GM23338 (cell line): ENCODE results near the gene OVAAL. TPM values are rescaled to one million over a fixed set of nuclear protein-coding genes. Genes with fewer than 3 reads are reported as not detected.

Source experiments
- ATAC-seq: fragments of 200-7000 bp; cut with Tn5 transposase; 3 replicates; pipeline ENCODE4 v1.9.1; 2020
- DNase-seq: peaks from one replicate; pipeline ENCODE4 v3.0.0-alpha.2; 2015; ENCODE audit warnings: low spot score
- H2AFZ ChIP-seq: fragments of 200-600 bp; sonication (generic); 2 replicates; pipeline ENCODE4 v1.8.0; 2016; ENCODE audit warnings: antibody characterized with exemption, mild to moderate bottlenecking, moderate library complexity
- H3F3A ChIP-seq: fragments of 200-600 bp; sonication (generic); replicated peaks from 2 replicates; pipeline ENCODE4 v1.8.0; 2017; ENCODE audit warnings: antibody characterized with exemption, mixed run types, low read depth
- H3K27ac ChIP-seq: fragments of 200-600 bp; sonication (generic); 2 replicates; pipeline ENCODE4 v1.6.1; 2016; ENCODE audit warnings: low read depth
- H3K27me3 ChIP-seq: fragments of 200-600 bp; sonication (generic); 2 replicates; pipeline ENCODE4 v1.8.0; 2016; ENCODE audit warnings: mild to moderate bottlenecking, mixed run types, moderate library complexity; ENCODE audit not compliant: insufficient read depth
- H3K36me3 ChIP-seq: fragments of 200-600 bp; sonication (generic); 2 replicates; pipeline ENCODE4 v1.8.0; 2016; ENCODE audit warnings: mild to moderate bottlenecking; ENCODE audit not compliant: insufficient read depth
- H3K4me1 ChIP-seq: fragments of 200-600 bp; sonication (generic); 2 replicates; pipeline ENCODE4 v1.8.0; 2016; ENCODE audit warnings: mild to moderate bottlenecking, moderate library complexity; ENCODE audit not compliant: insufficient read depth
- H3K4me2 ChIP-seq: fragments of 200-600 bp; sonication (generic); 2 replicates; pipeline ENCODE4 v1.7.1; 2017; ENCODE audit warnings: mixed run types
- H3K4me3 ChIP-seq: fragments of 200-600 bp; sonication (generic); 2 replicates; pipeline ENCODE4 v1.6.1; 2016; ENCODE audit warnings: mixed run types
- H3K79me2 ChIP-seq: fragments of 200-600 bp; sonication (generic); replicated peaks from 2 replicates; pipeline ENCODE4 v1.8.0; 2017; ENCODE audit warnings: mild to moderate bottlenecking; ENCODE audit not compliant: insufficient read depth
- H3K9me2 ChIP-seq: fragments of 200-600 bp; sonication (generic); 2 replicates; pipeline ENCODE4 v1.8.0; 2017; ENCODE audit not compliant: insufficient read depth
- H4K20me1 ChIP-seq: fragments of 200-600 bp; sonication (generic); replicated peaks from 2 replicates; pipeline ENCODE4 v1.8.0; 2017; ENCODE audit warnings: mild to moderate bottlenecking; ENCODE audit not compliant: insufficient read depth
- H3K27ac Mint-ChIP-seq: 2 replicates; pipeline ENCODE4 v1.8.0; 2020; ENCODE audit warnings: inconsistent platforms, mild to moderate bottlenecking, moderate library complexity, mixed read lengths
- H3K27me3 Mint-ChIP-seq: 3 replicates; pipeline ENCODE4 v1.8.0; 2022; ENCODE audit warnings: low read depth, mild to moderate bottlenecking, moderate library complexity, mixed read lengths, inconsistent platforms; ENCODE audit not compliant: insufficient read depth, poor library complexity
- H3K36me3 Mint-ChIP-seq: 3 replicates; pipeline ENCODE4 v1.8.0; 2021; ENCODE audit warnings: low read depth, mild to moderate bottlenecking, inconsistent platforms, moderate library complexity, mixed read lengths
- H3K4me1 Mint-ChIP-seq: 3 replicates; pipeline ENCODE4 v1.8.0; 2020; ENCODE audit warnings: mild to moderate bottlenecking, inconsistent platforms, mixed read lengths
- H3K4me3 Mint-ChIP-seq: 3 replicates; pipeline ENCODE4 v1.8.0; 2021; ENCODE audit warnings: moderate library complexity, mild to moderate bottlenecking, inconsistent platforms, mixed read lengths
- H3K9me3 Mint-ChIP-seq: 3 replicates; pipeline ENCODE4 v1.8.0; 2020; ENCODE audit warnings: moderate library complexity, mild to moderate bottlenecking, inconsistent platforms, mixed read lengths
- EZH2phosphoT487 ChIP-seq: fragments of 200-600 bp; sonication (generic); IDR thresholded peaks from one replicate; pipeline ENCODE4 v1.8.1; 2018; ENCODE audit warnings: antibody characterized with exemption; ENCODE audit not compliant: unreplicated experiment
- JUNB ChIP-seq: IDR thresholded peaks from one replicate; pipeline ENCODE4 v1.6.1; 2016; ENCODE audit warnings: antibody characterized with exemption; ENCODE audit not compliant: unreplicated experiment
- POLR2AphosphoS5 ChIP-seq: IDR thresholded peaks from 2 replicates; pipeline ENCODE4 v1.6.1; 2016; ENCODE audit warnings: antibody characterized with exemption, low read depth
- STAT1 ChIP-seq: IDR thresholded peaks from one replicate; pipeline ENCODE4 v1.6.1; 2016; ENCODE audit warnings: antibody characterized with exemption; ENCODE audit not compliant: unreplicated experiment
- ZNF114 ChIP-seq: fragments of 250-450 bp; sonication (Bioruptor Pico); IDR thresholded peaks from 2 replicates; pipeline ENCODE4 v1.5.0; 2020; ENCODE audit warnings: mild to moderate bottlenecking, moderate library complexity
- polyA plus RNA-seq: library from polyadenylated mRNA; unstranded; fragments of >200 nt; fragmentation: Nextera tagmentation; extraction: Ambion mirVana; gene quantifications from 2 replicates; pipeline ENCODE4 v1.2.1, GENCODE V29; 2016
- total RNA-seq: library from RNA; depleted of rRNA; stranded (reverse); fragments of >200 nt; shearing (Covaris generic); gene quantifications from 2 replicates; pipeline ENCODE4 v1.2.3, GENCODE V29; 2014
- TF ChIP-seq, protein P1 (sequence below): fragments of 250-450 bp; sonication (Bioruptor Pico); IDR thresholded peaks from 2 replicates; pipeline ENCODE4 v1.5.0; 2020; ENCODE audit warnings: mild to moderate bottlenecking, moderate library complexity
- TF ChIP-seq, protein P2 (sequence below), 2 experiments: fragments of 200-600 bp in 1 of 2; sonication (generic) in 1 of 2; conservative IDR thresholded peaks; 2 replicates each; pipeline versions ENCODE4 v1.5.1 to v1.6.1; 2016 to 2017; ENCODE audit warnings: antibody characterized with exemption in 2 of 2, low read depth in 2 of 2, mild to moderate bottlenecking in 2 of 2, moderate library complexity in 1 of 2

OVAAL gene
- total and polyA plus RNA-seq, 2 experiments from 2014 or later, result not detected

DNA sequence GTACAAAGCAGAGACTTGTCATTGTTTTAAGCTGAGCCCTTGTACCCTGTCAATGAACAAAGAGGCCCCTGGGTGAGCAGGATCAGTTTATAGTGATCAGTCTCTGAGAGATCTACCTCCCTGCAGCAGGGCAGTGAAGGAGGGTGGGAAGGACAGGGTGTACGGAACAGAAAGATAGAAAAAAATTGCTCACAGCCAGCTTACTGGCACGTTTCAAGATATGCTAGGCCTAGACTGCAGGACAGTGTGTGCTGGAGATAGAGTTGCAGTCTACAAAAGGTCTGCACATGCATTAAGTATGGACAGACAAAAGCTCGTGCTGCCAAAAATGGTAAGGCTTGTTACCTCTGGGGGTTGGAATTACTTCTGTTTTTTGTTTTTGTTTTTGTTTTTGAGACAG lies 34.6 kb downstream of the OVAAL start (continued):
- TF ChIP-seq, protein P1, sequence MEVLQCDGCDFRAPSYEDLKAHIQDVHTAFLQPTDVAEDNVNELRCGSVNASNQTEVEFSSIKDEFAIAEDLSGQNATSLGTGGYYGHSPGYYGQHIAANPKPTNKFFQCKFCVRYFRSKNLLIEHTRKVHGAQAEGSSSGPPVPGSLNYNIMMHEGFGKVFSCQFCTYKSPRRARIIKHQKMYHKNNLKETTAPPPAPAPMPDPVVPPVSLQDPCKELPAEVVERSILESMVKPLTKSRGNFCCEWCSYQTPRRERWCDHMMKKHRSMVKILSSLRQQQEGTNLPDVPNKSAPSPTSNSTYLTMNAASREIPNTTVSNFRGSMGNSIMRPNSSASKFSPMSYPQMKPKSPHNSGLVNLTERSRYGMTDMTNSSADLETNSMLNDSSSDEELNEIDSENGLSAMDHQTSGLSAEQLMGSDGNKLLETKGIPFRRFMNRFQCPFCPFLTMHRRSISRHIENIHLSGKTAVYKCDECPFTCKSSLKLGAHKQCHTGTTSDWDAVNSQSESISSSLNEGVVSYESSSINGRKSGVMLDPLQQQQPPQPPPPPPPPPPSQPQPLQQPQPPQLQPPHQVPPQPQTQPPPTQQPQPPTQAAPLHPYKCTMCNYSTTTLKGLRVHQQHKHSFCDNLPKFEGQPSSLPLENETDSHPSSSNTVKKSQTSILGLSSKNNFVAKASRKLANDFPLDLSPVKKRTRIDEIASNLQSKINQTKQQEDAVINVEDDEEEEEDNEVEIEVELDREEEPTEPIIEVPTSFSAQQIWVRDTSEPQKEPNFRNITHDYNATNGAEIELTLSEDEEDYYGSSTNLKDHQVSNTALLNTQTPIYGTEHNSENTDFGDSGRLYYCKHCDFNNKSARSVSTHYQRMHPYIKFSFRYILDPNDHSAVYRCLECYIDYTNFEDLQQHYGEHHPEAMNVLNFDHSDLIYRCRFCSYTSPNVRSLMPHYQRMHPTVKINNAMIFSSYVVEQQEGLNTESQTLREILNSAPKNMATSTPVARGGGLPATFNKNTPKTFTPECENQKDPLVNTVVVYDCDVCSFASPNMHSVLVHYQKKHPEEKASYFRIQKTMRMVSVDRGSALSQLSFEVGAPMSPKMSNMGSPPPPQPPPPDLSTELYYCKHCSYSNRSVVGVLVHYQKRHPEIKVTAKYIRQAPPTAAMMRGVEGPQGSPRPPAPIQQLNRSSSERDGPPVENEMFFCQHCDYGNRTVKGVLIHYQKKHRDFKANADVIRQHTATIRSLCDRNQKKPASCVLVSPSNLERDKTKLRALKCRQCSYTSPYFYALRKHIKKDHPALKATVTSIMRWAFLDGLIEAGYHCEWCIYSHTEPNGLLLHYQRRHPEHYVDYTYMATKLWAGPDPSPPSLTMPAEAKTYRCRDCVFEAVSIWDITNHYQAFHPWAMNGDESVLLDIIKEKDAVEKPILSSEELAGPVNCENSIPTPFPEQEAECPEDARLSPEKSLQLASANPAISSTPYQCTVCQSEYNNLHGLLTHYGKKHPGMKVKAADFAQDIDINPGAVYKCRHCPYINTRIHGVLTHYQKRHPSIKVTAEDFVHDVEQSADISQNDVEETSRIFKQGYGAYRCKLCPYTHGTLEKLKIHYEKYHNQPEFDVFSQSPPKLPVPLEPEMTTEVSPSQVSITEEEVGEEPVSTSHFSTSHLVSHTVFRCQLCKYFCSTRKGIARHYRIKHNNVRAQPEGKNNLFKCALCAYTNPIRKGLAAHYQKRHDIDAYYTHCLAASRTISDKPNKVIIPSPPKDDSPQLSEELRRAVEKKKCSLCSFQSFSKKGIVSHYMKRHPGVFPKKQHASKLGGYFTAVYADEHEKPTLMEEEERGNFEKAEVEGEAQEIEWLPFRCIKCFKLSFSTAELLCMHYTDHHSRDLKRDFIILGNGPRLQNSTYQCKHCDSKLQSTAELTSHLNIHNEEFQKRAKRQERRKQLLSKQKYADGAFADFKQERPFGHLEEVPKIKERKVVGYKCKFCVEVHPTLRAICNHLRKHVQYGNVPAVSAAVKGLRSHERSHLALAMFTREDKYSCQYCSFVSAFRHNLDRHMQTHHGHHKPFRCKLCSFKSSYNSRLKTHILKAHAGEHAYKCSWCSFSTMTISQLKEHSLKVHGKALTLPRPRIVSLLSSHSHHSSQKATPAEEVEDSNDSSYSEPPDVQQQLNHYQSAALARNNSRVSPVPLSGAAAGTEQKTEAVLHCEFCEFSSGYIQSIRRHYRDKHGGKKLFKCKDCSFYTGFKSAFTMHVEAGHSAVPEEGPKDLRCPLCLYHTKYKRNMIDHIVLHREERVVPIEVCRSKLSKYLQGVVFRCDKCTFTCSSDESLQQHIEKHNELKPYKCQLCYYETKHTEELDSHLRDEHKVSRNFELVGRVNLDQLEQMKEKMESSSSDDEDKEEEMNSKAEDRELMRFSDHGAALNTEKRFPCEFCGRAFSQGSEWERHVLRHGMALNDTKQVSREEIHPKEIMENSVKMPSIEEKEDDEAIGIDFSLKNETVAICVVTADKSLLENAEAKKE (CRISPR knock-in tag), result no peak
- TF ChIP-seq EZH2phosphoT487 (no peak), STAT1 (no peak), JUNB (no peak), POLR2AphosphoS5 (no peak)
- TF ChIP-seq, protein P2, sequence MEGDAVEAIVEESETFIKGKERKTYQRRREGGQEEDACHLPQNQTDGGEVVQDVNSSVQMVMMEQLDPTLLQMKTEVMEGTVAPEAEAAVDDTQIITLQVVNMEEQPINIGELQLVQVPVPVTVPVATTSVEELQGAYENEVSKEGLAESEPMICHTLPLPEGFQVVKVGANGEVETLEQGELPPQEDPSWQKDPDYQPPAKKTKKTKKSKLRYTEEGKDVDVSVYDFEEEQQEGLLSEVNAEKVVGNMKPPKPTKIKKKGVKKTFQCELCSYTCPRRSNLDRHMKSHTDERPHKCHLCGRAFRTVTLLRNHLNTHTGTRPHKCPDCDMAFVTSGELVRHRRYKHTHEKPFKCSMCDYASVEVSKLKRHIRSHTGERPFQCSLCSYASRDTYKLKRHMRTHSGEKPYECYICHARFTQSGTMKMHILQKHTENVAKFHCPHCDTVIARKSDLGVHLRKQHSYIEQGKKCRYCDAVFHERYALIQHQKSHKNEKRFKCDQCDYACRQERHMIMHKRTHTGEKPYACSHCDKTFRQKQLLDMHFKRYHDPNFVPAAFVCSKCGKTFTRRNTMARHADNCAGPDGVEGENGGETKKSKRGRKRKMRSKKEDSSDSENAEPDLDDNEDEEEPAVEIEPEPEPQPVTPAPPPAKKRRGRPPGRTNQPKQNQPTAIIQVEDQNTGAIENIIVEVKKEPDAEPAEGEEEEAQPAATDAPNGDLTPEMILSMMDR (conservative IDR thresholded peaks at IDR 0.05; ENCODE audit: low read depth in 2 of 2), result no peak

DNA sequence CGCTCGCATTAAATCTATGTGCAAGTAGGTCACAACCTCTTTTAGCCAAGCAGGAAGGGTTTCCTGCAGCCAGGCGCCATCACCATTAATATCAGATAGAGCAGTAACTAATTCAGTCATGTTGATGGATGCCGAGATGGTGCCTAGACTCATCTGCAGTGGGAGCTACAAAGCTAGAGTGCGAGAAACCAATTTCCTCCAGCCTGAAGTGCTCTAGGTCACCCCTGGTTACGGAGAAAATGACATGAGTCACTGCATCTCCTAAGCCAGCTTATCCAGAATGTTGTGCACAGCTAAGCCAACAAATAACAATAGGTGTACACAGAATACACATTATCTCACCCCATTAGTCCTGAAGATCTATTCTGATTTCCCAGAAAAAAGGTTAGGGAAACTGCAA lies 36.0 kb downstream of the OVAAL start:
- 0 out of 2 replicates have a peak overlapping the region, but pooled peaks have one; percentile 16 for H2AFZ ChIP-seq
- H3F3A ChIP-seq, result no peaks in the 10 kb centered on the region
- no peaks in the 10 kb centered on the region for H3K9me3 Mint-ChIP-seq
- H3K4me3 Mint-ChIP-seq, result no peak overlapping the region
- H3K27ac Mint-ChIP-seq, result no peak overlapping the region
- no peaks in the 10 kb centered on the region for H3K27me3 ChIP-seq
- no peak for ATAC-seq
- H3K27me3 Mint-ChIP-seq, result peaks cover 1% of the 10 kb centered on the region
- no peaks in the 10 kb centered on the region for H3K4me1 ChIP-seq
- H4K20me1 ChIP-seq, result no peaks in the 10 kb centered on the region
- no peak overlapping the region for H3K4me2 ChIP-seq
- H3K36me3 ChIP-seq, result no peaks in the 10 kb centered on the region
- no peak overlapping the region for H3K27ac ChIP-seq
- H3K79me2 ChIP-seq, result no peaks in the 10 kb centered on the region
- no peak for TF ChIP-seq ZNF114
- TF ChIP-seq, protein P1 (CRISPR knock-in tag), result no peak
- H3K4me1 Mint-ChIP-seq, result no peaks in the 10 kb centered on the region
- H3K36me3 Mint-ChIP-seq, result no peaks in the 10 kb centered on the region
- no peaks in the 10 kb centered on the region for H3K9me2 ChIP-seq
- DNase-seq, result no peak
- no peak overlapping the region for H3K4me3 ChIP-seq
